NCI-H2081 treated with DMSO at 0.1 percent for 48 hours (cell line): ENCODE results near the gene LTBP2.

ENCODE experiments used
- DNase-seq: peaks from one replicate; lab custom pipeline; 2025; lab: John Stamatoyannopoulos, UW

The LTBP2 gene

DNA sequence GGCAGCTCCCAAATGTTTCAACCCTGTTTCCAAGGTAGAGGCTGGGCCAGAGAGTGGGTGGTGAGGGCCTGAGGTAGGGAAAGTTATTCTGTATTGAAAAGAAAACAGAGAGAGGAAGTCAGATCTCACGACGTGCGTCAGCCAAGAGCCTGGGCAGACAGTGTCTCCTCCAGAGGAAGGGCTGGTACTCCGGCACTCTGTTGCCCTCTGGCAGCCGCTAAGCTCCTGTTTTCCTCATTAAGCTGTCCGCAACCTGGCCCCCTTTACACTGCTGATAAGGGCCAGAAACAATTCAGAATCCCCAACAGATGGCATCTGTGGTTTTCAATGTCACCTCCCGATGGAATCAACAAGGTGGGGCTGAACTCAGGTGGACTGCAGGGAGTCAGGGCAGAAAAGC lies 26.0 kb upstream of the LTBP2 start:
- DNase-seq: no peak

DNA sequence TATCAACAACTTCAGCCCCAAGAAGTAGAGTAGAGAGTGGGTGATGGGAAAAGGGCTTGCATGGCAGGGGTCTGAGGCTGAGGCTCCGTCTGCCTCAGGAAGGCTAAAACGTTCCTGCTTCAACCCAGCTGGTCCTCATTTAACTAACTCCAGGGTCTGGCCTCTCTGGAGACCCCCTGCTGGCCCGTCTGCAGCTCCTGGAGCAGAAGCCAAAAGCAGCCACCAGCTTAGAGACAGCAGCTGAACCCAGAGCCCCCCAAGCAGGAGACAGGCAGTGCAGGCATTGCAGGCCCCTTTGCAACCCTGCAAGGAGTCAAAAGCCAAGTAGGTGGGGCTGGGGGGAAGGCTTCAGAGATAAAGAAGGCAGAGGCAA lies 25.1 kb upstream of the LTBP2 start:
- DNase-seq: no peak

DNA sequence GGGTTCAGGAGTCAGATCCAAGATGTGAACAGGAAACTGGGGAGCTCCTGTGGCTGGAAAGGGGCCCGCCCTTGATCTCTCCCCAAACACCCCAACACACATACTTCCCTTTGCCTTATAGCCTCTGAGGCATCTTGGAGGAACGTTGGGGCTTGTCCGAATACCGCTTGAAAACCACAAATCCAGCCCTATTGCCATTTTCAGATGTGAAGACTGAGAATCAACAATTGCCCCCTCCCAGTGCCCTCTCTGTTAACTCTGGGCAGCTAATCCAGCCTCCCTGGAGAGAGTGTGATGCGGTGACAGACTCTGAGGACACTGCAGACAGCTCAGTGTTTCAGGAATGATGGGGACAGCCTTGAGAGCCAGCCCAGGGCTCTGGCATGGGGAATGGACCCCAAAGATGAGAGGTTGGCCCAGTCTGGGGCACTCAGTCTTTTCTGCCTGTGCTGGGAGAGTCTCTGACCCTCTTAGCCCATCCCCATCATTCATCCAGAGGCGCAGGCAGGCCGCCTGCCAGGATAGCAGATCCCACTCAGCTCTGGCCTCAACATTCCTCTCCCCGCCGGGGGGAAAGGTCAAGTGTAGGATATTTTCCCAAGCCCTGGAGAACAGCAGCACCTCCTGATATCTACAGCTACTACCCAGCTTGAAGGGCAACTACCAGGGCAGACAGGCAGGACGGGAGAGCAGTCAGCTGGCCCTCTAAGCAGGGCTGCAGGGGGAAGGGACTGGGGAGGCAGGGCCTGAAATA lies 24.6 kb upstream of the LTBP2 start:
- DNase-seq: no peak

GRCh38 chr14:74635847-74636246 lies 23.8 kb upstream of the LTBP2 start:
- no peak for DNase-seq

GRCh38 chr14:74634964-74635363 lies 22.9 kb upstream of the LTBP2 start:
- DNase-seq: no peak

DNA sequence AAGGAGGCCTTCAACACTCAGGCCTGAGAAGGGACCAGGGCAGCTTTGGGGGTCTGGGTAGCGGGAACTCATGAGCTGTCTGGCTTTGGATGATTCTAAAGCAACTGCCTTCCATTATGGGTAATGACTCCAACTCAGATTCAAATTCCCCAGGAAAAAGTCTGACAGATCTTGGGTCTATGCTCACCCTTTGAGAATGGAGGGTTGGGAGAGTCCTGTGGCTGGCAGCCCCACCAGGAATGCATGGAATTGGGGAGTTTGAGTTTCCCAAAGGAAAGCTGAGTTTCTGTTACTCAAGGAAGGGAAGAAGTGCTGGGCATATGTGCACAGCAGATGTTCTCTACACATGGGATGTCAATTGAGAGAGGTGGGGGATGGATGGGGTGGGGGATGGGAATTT lies 22.4 kb upstream of the LTBP2 start:
- no peak for DNase-seq

GRCh38 chr14:74630881-74631690 lies 19.0 kb upstream of the LTBP2 start:
- DNase-seq: no peak

GRCh38 chr14:74628418-74628817 lies 16.4 kb upstream of the LTBP2 start:
- no peak for DNase-seq

DNA sequence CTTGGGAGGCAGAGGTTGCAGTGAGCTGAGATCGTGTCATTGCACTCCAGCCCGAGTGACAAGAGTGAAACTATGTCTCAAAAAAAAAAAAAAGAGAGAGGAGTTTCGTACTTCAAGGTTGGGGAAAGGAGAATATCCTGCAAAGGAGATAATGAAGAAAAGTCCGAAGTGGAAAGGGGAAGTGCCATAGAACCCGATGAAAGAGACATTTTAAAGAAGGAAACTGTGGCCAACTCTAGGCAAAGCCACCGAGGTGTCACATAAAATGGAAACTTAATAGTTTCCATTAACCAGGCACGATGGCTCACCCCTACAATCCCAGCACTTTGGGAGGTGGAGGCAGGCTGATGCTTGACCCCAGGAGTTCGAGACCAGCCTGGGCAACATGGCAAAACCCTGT lies 15.0 kb upstream of the LTBP2 start:
- DNase-seq: no peak

DNA sequence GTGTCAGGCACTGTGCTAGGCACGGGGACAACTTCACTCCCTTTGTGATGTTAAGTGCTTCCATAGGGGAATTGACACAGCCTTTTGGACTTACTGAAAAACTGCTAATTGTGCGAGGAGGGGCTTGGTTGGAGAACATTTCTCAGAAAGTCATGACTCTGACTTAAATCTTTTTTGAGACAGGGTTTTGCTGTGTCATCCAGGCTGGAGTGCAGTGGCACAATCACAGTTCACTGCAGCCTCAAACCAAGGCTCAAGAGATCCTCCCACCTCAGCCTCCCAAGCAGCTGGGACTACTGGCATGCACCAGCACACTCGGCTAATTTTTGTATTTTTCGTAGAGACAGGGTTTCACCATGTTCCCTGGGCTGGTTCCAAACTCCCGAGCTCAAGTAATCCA lies 10.2 kb upstream of the LTBP2 start:
- DNase-seq: no peak

DNA sequence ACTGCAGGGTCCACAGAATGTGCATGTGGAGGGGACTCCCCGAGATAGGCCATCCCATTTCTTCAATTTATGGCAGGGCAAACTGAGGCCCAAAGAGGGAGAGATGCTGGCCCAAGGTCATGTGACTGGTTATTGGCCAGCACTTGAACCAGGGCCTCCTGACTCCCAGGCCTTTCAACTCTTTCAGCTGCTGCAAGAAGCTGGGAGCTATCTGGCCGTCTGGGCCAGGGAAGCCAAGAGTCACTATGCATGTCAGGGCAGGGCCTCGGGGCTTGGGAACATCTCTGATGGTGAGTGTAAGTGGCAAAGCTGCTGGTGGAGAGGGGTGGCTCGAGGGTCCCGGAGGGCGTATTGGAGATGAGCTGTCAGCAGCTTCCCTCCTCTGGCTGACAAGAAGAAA lies 9.5 kb upstream of the LTBP2 start:
- no peak for DNase-seq

GRCh38 chr14:74620923-74621322 lies 8.9 kb upstream of the LTBP2 start:
- no peak for DNase-seq

- DNase-seq: no peak
These were observed 8.5 kb upstream of the LTBP2 start for GRCh38 chr14:74620497-74620921.

DNA sequence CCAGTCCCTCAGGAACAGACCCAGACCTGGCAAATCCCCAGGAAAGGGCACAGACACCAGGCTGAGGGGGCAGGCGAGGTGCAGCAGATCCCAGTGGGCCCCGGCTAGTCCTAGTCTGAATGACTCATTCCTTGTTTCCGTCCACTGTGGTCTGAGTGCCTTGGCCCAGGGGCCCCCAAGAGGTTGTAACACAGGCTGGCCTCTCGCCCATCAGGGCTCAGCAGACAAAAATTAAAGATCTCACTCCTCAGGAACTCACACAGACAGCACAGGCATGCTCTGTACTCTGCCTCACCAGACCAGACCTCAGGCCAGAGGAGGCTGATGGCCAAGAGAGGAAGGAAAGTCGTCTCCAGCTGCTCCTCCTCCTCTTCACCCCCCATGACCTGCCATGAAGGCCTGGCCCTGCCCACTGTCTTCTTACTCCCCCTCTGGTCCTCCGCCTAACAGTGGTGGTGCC lies 7.7 kb upstream of the LTBP2 start:
- no peak for DNase-seq

- DNase-seq: no peak
These were observed 6.3 kb upstream of the LTBP2 start for GRCh38 chr14:74618078-74618952.

DNA sequence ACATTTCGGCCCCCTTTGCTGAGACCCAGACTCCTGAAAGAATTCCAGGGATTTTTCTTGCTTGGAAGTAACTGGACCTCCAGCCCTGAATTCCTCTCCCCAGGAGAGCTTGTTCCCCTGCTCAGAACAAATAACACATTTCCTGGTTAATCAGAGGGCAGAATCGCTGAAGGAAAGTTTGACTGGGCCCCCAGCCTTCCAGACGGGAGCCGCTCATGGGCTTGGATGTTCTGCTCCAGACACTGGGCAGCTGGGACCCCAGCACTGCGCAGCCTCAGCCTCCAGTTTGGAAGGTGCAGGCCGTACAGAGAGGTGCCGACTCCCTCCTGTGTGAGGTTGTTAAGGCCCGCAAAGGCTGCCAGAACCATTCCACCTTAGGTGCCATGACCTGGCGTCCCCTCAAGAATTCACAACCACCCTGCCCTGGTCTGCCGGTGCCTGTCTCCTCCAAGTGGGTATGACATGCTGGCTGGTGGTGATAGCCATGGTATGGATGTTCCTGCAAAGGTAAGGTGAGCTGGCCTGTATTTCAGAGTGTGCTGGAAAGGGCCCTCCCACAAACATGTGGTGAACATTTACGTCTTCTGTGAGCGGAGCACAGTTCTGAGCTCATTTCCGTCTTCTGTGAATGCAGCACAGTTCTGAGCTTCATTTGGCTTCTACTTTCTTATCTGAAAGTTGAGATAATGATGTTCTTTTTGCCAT lies 5.1 kb upstream of the LTBP2 start:
- DNase-seq: no peak

GRCh38 chr14:74616507-74616906 lies 4.5 kb upstream of the LTBP2 start:
- no peak for DNase-seq

DNA sequence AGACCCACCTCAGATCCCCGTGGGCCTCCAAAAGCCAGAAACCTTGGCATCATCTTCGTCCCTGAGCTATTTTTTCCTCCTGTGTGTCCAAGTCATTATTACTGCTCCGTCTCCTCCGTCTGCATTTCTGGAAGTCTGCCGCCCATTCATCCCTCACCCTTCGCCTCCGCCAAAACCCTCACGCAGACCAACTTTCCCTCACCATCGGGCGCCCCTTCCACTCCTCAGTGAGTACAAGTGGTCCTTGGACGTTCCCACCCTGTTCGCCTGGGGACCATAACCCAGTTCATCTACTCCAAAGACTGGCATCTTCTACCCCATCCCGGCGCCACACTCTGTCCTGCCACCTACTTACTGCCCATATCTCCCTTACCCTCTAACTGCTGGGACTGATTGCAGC lies 3.7 kb upstream of the LTBP2 start:
- DNase-seq: no peak

GRCh38 chr14:74614508-74615495 lies 2.8 kb upstream of the LTBP2 start:
- DNase-seq: no peak

DNA sequence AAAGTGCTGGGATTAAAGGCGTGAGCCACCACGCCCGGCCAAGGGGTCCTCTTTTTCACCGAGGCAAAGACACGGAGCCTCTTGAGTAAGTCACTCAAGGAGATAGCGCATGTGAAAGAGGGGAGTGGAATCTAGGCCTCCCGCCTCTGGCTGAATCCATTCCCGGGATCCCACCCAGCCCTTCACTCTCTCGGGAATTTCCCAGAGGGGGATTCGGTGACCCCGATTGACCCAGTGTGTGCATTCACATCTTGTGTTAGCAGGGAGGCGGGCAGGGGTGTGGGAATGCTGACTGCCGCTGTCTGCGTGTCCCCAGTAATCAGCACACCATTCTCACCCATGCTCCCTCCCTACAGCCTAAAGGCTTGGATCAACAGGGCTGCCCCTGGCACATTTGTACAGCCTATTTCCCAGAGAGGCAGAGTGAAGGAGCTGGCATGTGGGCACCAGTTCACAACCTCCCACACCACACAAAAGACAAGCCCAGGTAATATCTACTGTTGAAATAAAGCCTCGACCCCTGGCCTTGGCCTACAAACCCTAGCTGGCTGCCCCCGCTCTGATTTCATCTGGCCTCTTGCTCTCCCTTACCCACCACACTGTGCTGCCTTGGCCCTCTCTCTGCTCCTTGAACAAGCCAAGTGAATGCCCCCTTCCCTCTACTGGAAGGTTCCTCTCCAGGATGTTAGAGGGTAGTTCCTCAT lies 1.3 kb upstream of the LTBP2 start:
- no peak for DNase-seq
